ENCODE results near the gene NEMP2.

GRCh38 chr2:190540048-190540447, 5.5 kb upstream of the NEMP2 start:
- no peak for TF ChIP-seq SRF (IDR thresholded peaks at IDR 0.05; ENCODE audit: low read depth, low read length)
- TF ChIP-seq JUND (IDR thresholded peaks at IDR 0.05; ENCODE audit: low read length): no peak
- TF ChIP-seq EZH2 (IDR thresholded peaks at IDR 0.05; ENCODE audit: low read depth, low read length, severe bottlenecking): no peak
- TF ChIP-seq POLR2AphosphoS5 (IDR thresholded peaks at IDR 0.05; ENCODE audit: low read depth, low read length): no peak
- TF ChIP-seq YY1 (IDR thresholded peaks at IDR 0.05; ENCODE audit: low read depth, low read length): no peak
- no peak for TF ChIP-seq CTCF (IDR thresholded peaks at IDR 0.05; ENCODE audit: control extremely low read depth in 1 of 3, insufficient read depth in 1 of 3, low read depth in 1 of 3, low read length in 3 of 3)
- TF ChIP-seq POLR2A (IDR thresholded peaks at IDR 0.05; ENCODE audit: control extremely low read depth in 1 of 2, low read depth in 2 of 2, low read length in 2 of 2): no peak
- no peak for TF ChIP-seq TBP (IDR thresholded peaks at IDR 0.05; ENCODE audit: low read depth, low read length)

All from H1 (cell line).